Measurements from ENCODE around the gene RNF207. TPM values are rescaled to one million over a fixed set of nuclear protein-coding genes. Genes with fewer than 3 reads are reported as not detected.

RNF207 gene
- total RNA-seq, 1 donor from 2014 or later = 4.9 TPM

DNA sequence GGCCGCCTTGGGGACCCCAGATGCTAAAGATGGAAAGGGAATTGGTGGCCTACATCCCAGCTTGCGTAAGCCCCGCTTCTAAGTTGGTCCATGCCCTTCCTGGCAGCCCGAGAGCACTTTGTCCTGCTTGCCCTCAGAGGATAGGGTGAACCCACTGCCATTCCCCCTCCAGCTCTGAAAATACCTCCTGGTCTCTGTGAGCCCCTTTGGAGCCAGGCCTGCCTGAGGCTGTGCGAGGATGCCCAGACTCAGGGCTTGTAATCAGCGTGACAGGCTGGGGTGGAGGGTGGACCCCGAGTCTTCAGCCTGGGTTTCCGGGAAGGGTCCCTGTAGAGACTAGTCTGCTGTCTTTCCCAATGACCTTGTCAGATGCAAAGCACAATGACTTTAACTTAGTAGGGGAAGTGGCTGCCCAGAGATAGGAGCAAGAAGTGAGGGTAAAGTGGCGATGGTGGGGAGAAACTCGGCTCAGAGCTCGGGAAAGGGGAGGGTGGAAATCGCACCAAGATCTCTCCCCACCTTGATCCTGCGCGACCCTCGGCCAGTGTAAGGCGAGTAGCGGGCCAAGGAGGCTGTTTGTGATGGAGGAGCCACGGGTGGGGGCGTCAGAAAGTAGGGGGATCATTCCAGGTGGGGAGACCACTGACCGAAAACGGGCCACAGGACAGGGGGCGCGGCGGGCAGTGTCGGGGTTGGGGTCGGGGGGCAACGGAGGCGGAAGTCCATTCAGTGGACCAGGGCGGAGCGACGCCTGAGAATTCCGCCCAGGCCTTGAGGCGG, 35.4 kb downstream of the RNF207 start:
- Mint-ChIP-seq H3K9me3 (no peaks in the 10 kb centered on the region), H3K27me3 (ENCODE audit: low read depth) (peaks cover 50% of the 10 kb centered on the region), H3K4me3 (peak overlapping the region; percentile 87), H3K4me1 (peaks cover 42% of the 10 kb centered on the region), H3K36me3 (ENCODE audit: low read depth) (no peaks in the 10 kb centered on the region), H3K27ac (ENCODE audit: unreplicated experiment) (peak overlapping the region; percentile 86)
- TF ChIP-seq, protein P1, sequence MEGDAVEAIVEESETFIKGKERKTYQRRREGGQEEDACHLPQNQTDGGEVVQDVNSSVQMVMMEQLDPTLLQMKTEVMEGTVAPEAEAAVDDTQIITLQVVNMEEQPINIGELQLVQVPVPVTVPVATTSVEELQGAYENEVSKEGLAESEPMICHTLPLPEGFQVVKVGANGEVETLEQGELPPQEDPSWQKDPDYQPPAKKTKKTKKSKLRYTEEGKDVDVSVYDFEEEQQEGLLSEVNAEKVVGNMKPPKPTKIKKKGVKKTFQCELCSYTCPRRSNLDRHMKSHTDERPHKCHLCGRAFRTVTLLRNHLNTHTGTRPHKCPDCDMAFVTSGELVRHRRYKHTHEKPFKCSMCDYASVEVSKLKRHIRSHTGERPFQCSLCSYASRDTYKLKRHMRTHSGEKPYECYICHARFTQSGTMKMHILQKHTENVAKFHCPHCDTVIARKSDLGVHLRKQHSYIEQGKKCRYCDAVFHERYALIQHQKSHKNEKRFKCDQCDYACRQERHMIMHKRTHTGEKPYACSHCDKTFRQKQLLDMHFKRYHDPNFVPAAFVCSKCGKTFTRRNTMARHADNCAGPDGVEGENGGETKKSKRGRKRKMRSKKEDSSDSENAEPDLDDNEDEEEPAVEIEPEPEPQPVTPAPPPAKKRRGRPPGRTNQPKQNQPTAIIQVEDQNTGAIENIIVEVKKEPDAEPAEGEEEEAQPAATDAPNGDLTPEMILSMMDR (conservative IDR thresholded peaks at IDR 0.05) = no peak
- no peak for DNase-seq (ENCODE audit: low read depth, low spot score)

DNA sequence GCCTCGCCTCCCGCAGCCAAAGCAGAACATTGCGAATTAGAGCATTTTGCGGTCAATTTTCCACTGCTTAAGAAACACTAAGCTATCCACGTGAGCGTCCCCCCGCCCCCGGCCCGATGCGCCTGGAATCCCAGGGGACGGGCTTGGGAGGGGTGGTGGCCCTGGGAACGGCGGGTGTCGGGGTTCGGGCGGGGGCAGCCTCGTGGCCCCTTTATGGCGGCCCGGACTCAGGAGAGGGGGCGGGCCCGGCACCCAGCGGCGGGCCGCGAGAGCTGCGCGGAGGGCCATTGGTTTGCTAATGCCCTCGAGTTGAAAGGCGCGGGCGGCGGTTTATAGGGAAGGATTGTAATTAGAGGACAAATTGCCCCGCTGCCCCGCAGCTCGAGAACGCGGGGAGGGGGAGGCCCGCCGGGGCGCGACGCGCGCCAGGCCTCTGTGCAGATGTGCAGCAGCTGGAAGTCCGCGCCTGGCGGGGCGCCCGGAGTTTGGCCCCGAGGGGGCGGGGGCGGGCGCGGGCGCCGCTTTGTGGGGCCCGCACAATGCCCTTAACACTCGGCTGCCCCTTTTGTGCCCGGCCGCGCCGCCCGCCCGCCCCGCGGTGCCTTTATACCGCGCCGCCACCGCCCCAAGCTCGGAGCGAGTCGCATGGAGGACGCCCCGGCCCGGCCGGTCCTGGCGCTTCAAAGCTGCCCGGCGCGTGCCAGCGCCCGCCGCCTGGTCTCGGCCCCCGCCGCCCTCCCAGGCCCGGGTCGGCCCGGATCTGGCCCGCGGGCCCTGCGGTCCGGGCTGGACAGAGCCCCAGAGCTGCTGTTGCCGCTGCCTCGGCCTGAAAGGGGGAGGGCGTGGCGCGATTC, 36.2 kb downstream of the RNF207 start:
- peak overlapping the region; percentile 86 for H3K27ac Mint-ChIP-seq (ENCODE audit: unreplicated experiment)

DNA sequence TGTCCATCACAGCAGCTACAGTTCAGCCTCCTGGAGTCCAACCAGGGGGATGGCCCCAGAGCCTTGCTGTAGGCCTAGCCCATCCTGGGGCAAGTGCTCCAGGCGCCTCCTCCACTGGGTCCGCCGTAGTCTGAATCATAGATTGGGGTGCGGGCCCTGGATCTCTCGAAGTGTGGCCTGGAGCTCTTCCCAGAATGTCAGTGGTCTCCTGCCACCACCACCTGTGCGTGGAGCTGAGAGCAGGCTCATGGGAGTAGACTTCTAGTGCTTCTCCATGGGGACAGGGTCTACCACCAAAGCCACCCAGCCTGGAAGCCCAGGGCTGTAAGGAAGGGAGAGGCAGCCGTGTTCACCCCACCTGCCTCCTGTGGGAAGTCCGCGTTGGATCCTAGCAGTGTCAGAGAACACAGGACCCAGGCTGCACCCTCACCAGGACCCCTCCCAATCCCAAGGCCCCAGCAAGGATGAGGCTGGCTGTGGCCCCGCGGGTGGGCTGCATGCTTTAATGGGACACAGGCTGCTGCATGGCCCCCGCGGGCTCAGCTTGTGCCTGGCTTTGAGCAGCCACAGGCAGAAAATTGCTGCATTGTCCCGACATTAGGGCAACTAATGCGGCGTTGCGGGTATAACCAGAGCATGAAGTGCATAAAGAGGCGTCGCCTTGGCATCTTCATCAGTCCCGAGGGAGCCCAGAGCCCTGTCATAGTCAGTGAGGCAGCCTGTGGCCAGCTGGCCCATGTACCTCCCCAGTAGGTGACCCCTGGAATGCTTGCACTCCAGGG, 37.3 kb downstream of the RNF207 start:
- Mint-ChIP-seq H3K27ac (ENCODE audit: unreplicated experiment) (no peak overlapping the region), H3K9me3 (no peaks in the 10 kb centered on the region), H3K4me1 (peaks cover 48% of the 10 kb centered on the region), H3K36me3 (ENCODE audit: low read depth) (no peaks in the 10 kb centered on the region), H3K27me3 (ENCODE audit: low read depth) (peaks cover 70% of the 10 kb centered on the region), H3K4me3 (peak overlapping the region; percentile 84)
- no peak for DNase-seq (ENCODE audit: low read depth, low spot score)
- TF ChIP-seq, protein P1 (conservative IDR thresholded peaks at IDR 0.05) = no peak

More for the DNA sequence above, 36.2 kb downstream of the RNF207 start:
- TF ChIP-seq, protein P1 (conservative IDR thresholded peaks at IDR 0.05) = no peak
- Mint-ChIP-seq H3K4me3 (peak overlapping the region; percentile 87), H3K4me1 (peaks cover 50% of the 10 kb centered on the region), H3K27me3 (ENCODE audit: low read depth) (peaks cover 59% of the 10 kb centered on the region), H3K36me3 (ENCODE audit: low read depth) (no peaks in the 10 kb centered on the region), H3K9me3 (no peaks in the 10 kb centered on the region)
- DNase-seq (ENCODE audit: low read depth, low spot score) = no peak

DNA sequence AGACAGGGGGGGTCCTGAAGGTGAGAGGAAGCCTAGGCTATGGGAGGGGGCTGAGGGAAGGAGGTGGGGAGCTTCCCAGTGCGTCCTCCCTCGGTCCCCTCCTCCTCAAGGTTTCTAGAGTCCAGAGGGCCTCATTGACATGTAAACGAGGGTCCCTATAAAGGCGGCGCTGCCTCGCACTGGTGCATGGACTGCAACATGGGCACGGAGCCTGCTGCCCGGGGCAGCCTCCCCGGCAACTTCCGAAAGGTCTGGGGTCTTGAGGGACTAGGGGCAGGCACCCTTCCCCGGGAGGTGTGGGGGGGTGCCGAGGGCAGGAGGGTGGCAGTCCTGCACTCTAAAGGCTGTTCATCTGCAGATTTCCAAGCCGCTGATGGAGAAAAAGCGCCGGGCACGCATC, 38.1 kb downstream of the RNF207 start, which contains the start of gene HES3:
Gene HES3 (plus strand): TSS at position 187 of the 400 bp plus-strand sequence. CDS start 187 bp downstream, at position 374.
- no peaks in the 10 kb centered on the region for H3K36me3 Mint-ChIP-seq (ENCODE audit: low read depth)
- DNase-seq (ENCODE audit: low read depth, low spot score) = no peak
- no peaks in the 10 kb centered on the region for H3K9me3 Mint-ChIP-seq
- H3K27ac Mint-ChIP-seq (ENCODE audit: unreplicated experiment) = no peak within 1 kb of the TSS
- peak within 1 kb of the TSS; percentile 84 for H3K4me3 Mint-ChIP-seq
- peaks cover 40% of the 10 kb centered on the region for H3K4me1 Mint-ChIP-seq
- peaks cover 77% of the 10 kb centered on the region for H3K27me3 Mint-ChIP-seq (ENCODE audit: low read depth)
- TF ChIP-seq, protein P1 (conservative IDR thresholded peaks at IDR 0.05) = no peak
